ENCODE results near the gene ANKRD30B. TPM values are rescaled to one million over a fixed set of nuclear protein-coding genes. Genes with fewer than 3 reads are reported as not detected.
"Not testable (repeated sequence)": the region's sequence is repeated elsewhere in the genome, so short reads cannot be mapped to it uniquely, and the experiment has no call there.

Gene ANKRD30B
- total RNA-seq, 1 experiment from 2014 or later = not detected

DNA sequence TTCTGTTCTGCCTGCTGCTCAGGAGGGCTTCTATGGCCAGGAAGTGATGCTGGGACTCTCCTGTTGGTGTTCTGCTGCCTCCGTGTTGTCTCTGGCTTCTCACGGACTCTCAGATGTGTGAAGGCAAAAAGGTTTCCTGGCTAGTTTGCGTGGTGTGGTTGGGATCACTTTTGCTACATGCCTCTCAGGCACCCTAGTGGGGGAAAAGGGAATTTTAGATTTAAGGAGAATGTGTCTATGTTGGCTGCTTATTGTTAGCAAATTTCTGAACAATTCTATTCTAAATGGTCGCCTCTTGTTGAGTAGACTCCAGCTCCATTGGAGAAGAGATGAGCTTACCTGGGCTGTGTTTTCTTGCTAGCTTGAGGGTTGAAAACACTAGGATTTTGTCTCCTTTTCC is 120.9 kb downstream of the ANKRD30B start:
- H3K27me3 ChIP-seq (ENCODE audit: control insufficient read depth, insufficient read depth, low read length); H3K9me3 ChIP-seq (ENCODE audit: control insufficient read depth, insufficient read depth, low read depth, low read length); BruUV-seq (replicated peaks); H3K36me3 ChIP-seq (ENCODE audit: control insufficient read depth, insufficient read depth, low read length); CTCF ChIA-PET; in situ Hi-C loops (cut with HindIII; ENCODE audit: low pct_unique_long_range_greater_than_20kb, low sequenced_read_pairs); H3K4me3 ChIP-seq (ENCODE audit: low read depth in 2 of 2, low read length in 2 of 2); H3K4me1 ChIP-seq (ENCODE audit: control insufficient read depth, insufficient read depth, low read length); DNase-seq (ENCODE audit: low read depth, low spot score); H3K27ac ChIP-seq (ENCODE audit: low read length); POLR2A ChIA-PET; ATAC-seq; intact Hi-C loops (cut with micrococcal nuclease; ENCODE audit: unreplicated experiment): not testable (repeated sequence)

GRCh38 chr18:14878826-14879225 is 130.9 kb downstream of the ANKRD30B start:
- ATAC-seq; H3K27ac ChIP-seq (ENCODE audit: low read length); in situ Hi-C loops (cut with HindIII; ENCODE audit: low pct_unique_long_range_greater_than_20kb, low sequenced_read_pairs); CTCF ChIA-PET; BruUV-seq (replicated peaks); DNase-seq (ENCODE audit: low read depth, low spot score); intact Hi-C loops (cut with micrococcal nuclease; ENCODE audit: unreplicated experiment); H3K4me3 ChIP-seq (ENCODE audit: low read depth in 2 of 2, low read length in 2 of 2); H3K9me3 ChIP-seq (ENCODE audit: control insufficient read depth, insufficient read depth, low read depth, low read length); POLR2A ChIA-PET; H3K27me3 ChIP-seq (ENCODE audit: control insufficient read depth, insufficient read depth, low read length); H3K4me1 ChIP-seq (ENCODE audit: control insufficient read depth, insufficient read depth, low read length); H3K36me3 ChIP-seq (ENCODE audit: control insufficient read depth, insufficient read depth, low read length): not testable (repeated sequence)

DNA sequence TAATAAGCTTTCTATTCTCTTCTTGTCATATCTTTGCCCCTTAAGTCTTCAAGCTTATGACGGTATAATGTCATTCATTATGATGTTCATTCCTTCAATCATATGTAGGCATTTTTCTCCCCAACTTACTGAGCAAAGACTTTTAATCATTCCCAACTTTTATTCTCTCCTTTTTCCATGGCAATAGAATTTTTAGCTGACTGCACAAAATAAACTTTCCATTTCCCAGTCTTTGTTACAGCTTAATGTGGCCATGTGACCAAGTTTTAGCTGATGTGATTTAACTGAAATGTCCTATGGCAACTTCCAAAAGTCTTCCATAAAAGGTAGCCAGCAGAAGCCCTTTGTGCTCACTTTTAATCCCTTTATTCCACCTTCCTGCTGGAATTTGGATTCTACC is 152.5 kb downstream of the ANKRD30B start:
- TF ChIP-seq POLR2AphosphoS5 (IDR thresholded peaks at IDR 0.05; ENCODE audit: low read depth, low read length) (no peak), SIN3A (IDR thresholded peaks at IDR 0.05; ENCODE audit: borderline replicate concordance, insufficient read depth, low read depth, low read length) (no peak), REST (IDR thresholded peaks at IDR 0.05; ENCODE audit: insufficient read depth in 1 of 2, low read depth in 2 of 2, low read length in 1 of 2) (no peak), CTCF (IDR thresholded peaks at IDR 0.05) (no peak), TCF7L2 (IDR thresholded peaks at IDR 0.05; ENCODE audit: low read depth, low read length) (no peak)
- Histone ChIP-seq H3K27ac (ENCODE audit: low read length) (no peak overlapping the region), H3K4me1 (ENCODE audit: control insufficient read depth, insufficient read depth, low read length) (no peaks in the 10 kb centered on the region), H3K9me3 (ENCODE audit: control insufficient read depth, insufficient read depth, low read depth, low read length) (no peaks in the 10 kb centered on the region), H3K4me3 (ENCODE audit: low read depth in 2 of 2, low read length in 2 of 2) (no peak overlapping the region), H3K27me3 (ENCODE audit: control insufficient read depth, insufficient read depth, low read length) (no peaks in the 10 kb centered on the region), H3K36me3 (ENCODE audit: control insufficient read depth, insufficient read depth, low read length) (no peaks in the 10 kb centered on the region)
- intact Hi-C loops (cut with micrococcal nuclease; ENCODE audit: unreplicated experiment) (loop anchor here (10.0 kb wide), 1 partner anchor 64 kb away; no protein-coding TSS in a partner anchor), in situ Hi-C loops (cut with HindIII; ENCODE audit: low pct_unique_long_range_greater_than_20kb, low sequenced_read_pairs) (no loop called here)
- no TSS peak for BruUV-seq (replicated peaks)
- DNase-seq (ENCODE audit: low read depth, low spot score) = no peak
- no peak for ATAC-seq
- ChIA-PET POLR2A (no interaction called here), CTCF (no interaction called here)

Small RNA genes within 50 kb of the gene (microRNA-seq; reads per million reads assigned to microRNA genes)
- not detected for gene MIR3156-2 (ENCODE audit: unreplicated experiment)

Other genes starting within 250 kb of the ANKRD30B start
- gene POTEC, start 204.6 kb upstream of the ANKRD30B start, total RNA-seq (2021; ENCODE audit: unreplicated experiment) = not detected